ENCODE data around the gene SEMA5A. TPM values are rescaled to one million over a fixed set of nuclear protein-coding genes. Genes with fewer than 3 reads are reported as not detected.

The SEMA5A gene
- total RNA-seq, 1 experiment from 2014 or later, result not detected

- DNase-seq (ENCODE audit: low spot score), result no peak
These were observed 323.6 kb downstream of the SEMA5A start for GRCh38 chr5:9222054-9222976.

GRCh38 chr5:9218358-9218757 lies 327.5 kb downstream of the SEMA5A start:
- DNase-seq (ENCODE audit: low spot score), result no peak

- no peak for DNase-seq (ENCODE audit: low spot score)
These were observed 333.3 kb downstream of the SEMA5A start for GRCh38 chr5:9212605-9213004.

- no peak for DNase-seq (ENCODE audit: low spot score)
These were observed 335.9 kb downstream of the SEMA5A start for GRCh38 chr5:9209846-9210492.

GRCh38 chr5:9207817-9208418 lies 338.0 kb downstream of the SEMA5A start:
- peak; percentile 73 for DNase-seq (ENCODE audit: low spot score)

GRCh38 chr5:9202636-9203035 lies 343.2 kb downstream of the SEMA5A start:
- no peak for DNase-seq (ENCODE audit: low spot score)

- no peak for DNase-seq (ENCODE audit: low spot score)
These were observed 344.1 kb downstream of the SEMA5A start for GRCh38 chr5:9201761-9202160.

- DNase-seq (ENCODE audit: low spot score), result no peak
These were observed 344.9 kb downstream of the SEMA5A start for GRCh38 chr5:9201011-9201410.

- no peak for DNase-seq (ENCODE audit: low spot score)
These were observed 347.5 kb downstream of the SEMA5A start for GRCh38 chr5:9198394-9198793.

- DNase-seq (ENCODE audit: low spot score), result no peak
These were observed 348.0 kb downstream of the SEMA5A start for GRCh38 chr5:9197881-9198260.

GRCh38 chr5:9196403-9197227 lies 349.3 kb downstream of the SEMA5A start:
- no peak for DNase-seq (ENCODE audit: low spot score)

GRCh38 chr5:9194509-9194908 lies 351.4 kb downstream of the SEMA5A start:
- no peak for DNase-seq (ENCODE audit: low spot score)

- no peak for DNase-seq (ENCODE audit: low spot score)
These were observed 353.6 kb downstream of the SEMA5A start for GRCh38 chr5:9192266-9192665.

GRCh38 chr5:9189681-9190080 lies 356.2 kb downstream of the SEMA5A start:
- DNase-seq (ENCODE audit: low spot score), result no peak

GRCh38 chr5:9188956-9189355 lies 356.9 kb downstream of the SEMA5A start:
- peak; percentile 13 for DNase-seq (ENCODE audit: low spot score)

- no peak for DNase-seq (ENCODE audit: low spot score)
These were observed 357.7 kb downstream of the SEMA5A start for GRCh38 chr5:9188131-9188530.

GRCh38 chr5:9187614-9188013 lies 358.3 kb downstream of the SEMA5A start:
- DNase-seq (ENCODE audit: low spot score), result no peak

GRCh38 chr5:9186069-9186468 lies 359.8 kb downstream of the SEMA5A start:
- DNase-seq (ENCODE audit: low spot score), result no peak

- no peak for DNase-seq (ENCODE audit: low spot score)
These were observed 361.9 kb downstream of the SEMA5A start for GRCh38 chr5:9183992-9184391.

GRCh38 chr5:9182899-9183695 lies 362.8 kb downstream of the SEMA5A start:
- no peak for DNase-seq (ENCODE audit: low spot score)

- DNase-seq (ENCODE audit: low spot score), result no peak
These were observed 369.2 kb downstream of the SEMA5A start for GRCh38 chr5:9176641-9177040.

Measured in HT-29 (cell line).